C4-2B (cell line): ENCODE results near the gene CPB2.

Source experiments
- H3K27ac ChIP-seq: fragments of 450-650 bp; 2 replicates; pipeline ENCODE4 v1.5.1; 2017
- ZFX ChIP-seq: fragments of 450-650 bp; IDR thresholded peaks from 2 replicates; pipeline ENCODE4 v1.6.1; 2017
- TF ChIP-seq, protein P1 (sequence below): fragments of 450-650 bp; conservative IDR thresholded peaks from 2 replicates; pipeline ENCODE4 v1.5.1; 2017; ENCODE audit warnings: mild to moderate bottlenecking

Gene CPB2

GRCh38 chr13:46119883-46120614 lies 15.2 kb upstream of the CPB2 start:
- TF ChIP-seq, protein P1, sequence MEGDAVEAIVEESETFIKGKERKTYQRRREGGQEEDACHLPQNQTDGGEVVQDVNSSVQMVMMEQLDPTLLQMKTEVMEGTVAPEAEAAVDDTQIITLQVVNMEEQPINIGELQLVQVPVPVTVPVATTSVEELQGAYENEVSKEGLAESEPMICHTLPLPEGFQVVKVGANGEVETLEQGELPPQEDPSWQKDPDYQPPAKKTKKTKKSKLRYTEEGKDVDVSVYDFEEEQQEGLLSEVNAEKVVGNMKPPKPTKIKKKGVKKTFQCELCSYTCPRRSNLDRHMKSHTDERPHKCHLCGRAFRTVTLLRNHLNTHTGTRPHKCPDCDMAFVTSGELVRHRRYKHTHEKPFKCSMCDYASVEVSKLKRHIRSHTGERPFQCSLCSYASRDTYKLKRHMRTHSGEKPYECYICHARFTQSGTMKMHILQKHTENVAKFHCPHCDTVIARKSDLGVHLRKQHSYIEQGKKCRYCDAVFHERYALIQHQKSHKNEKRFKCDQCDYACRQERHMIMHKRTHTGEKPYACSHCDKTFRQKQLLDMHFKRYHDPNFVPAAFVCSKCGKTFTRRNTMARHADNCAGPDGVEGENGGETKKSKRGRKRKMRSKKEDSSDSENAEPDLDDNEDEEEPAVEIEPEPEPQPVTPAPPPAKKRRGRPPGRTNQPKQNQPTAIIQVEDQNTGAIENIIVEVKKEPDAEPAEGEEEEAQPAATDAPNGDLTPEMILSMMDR, result no peak
- TF ChIP-seq ZFX, result no peak

GRCh38 chr13:46116653-46117502 lies 12.0 kb upstream of the CPB2 start:
- H3K27ac ChIP-seq, result no peak overlapping the region
- TF ChIP-seq, protein P1, result no peak
- TF ChIP-seq ZFX, result no peak

More at GRCh38 chr13:46119883-46120614, 15.2 kb upstream of the CPB2 start:
- peak overlapping the region; percentile 30; the same call in 1 of the 2 replicates for H3K27ac ChIP-seq

- TF ChIP-seq, protein P1, result no peak
- no peak for TF ChIP-seq ZFX
- no peak overlapping the region for H3K27ac ChIP-seq
Observed at GRCh38 chr13:46114613-46115012, 9.8 kb upstream of the CPB2 start.

GRCh38 chr13:46113596-46113995 lies 8.8 kb upstream of the CPB2 start:
- no peak for TF ChIP-seq ZFX
- TF ChIP-seq, protein P1, result no peak
- no peak overlapping the region for H3K27ac ChIP-seq

- TF ChIP-seq, protein P1, result no peak
- no peak overlapping the region for H3K27ac ChIP-seq
Observed at GRCh38 chr13:46111151-46111550, 6.3 kb upstream of the CPB2 start.

GRCh38 chr13:46109451-46109850 lies 4.6 kb upstream of the CPB2 start:
- TF ChIP-seq, protein P1, result no peak
- TF ChIP-seq ZFX, result no peak
- H3K27ac ChIP-seq, result no peak overlapping the region

GRCh38 chr13:46106839-46107371 lies 2.1 kb upstream of the CPB2 start:
- no peak for TF ChIP-seq ZFX
- TF ChIP-seq, protein P1, result no peak
- no peak overlapping the region for H3K27ac ChIP-seq
